Measurements from ENCODE around the gene CDHR3.

GRCh38 chr7:105979405-105979804 lies 16.3 kb downstream of the CDHR3 start:
- TF ChIP-seq CTCF (IDR thresholded peaks at IDR 0.05) (no peak), USF2 (CRISPR knock-in tag; IDR thresholded peaks at IDR 0.05) (no peak), ZNF121 (CRISPR knock-in tag; IDR thresholded peaks at IDR 0.05) (no peak), IRF2 (CRISPR knock-in tag; IDR thresholded peaks at IDR 0.05; ENCODE audit: borderline replicate concordance, low read depth) (no peak), JUN (CRISPR knock-in tag; IDR thresholded peaks at IDR 0.05) (no peak), ESRRA (CRISPR knock-in tag; IDR thresholded peaks at IDR 0.05; ENCODE audit: borderline replicate concordance) (no peak), ZNF263 (CRISPR knock-in tag; IDR thresholded peaks at IDR 0.05; ENCODE audit: low read depth) (no peak), HMGXB4 (CRISPR knock-in tag; IDR thresholded peaks at IDR 0.05) (no peak), IRF1 (CRISPR knock-in tag; IDR thresholded peaks at IDR 0.05) (no peak), ETV6 (CRISPR knock-in tag; IDR thresholded peaks at IDR 0.05) (no peak), RORB (CRISPR knock-in tag; IDR thresholded peaks at IDR 0.05) (no peak)
